IMR-90 (cell line): ENCODE results near the gene ADARB2. TPM values are rescaled to one million over a fixed set of nuclear protein-coding genes. Genes with fewer than 3 reads are reported as not detected.

ENCODE experiments used
- ATAC-seq: fragments of 200-7000 bp; cut with Tn5 transposase; 2 replicates; pipeline ENCODE4 v1.9.1; 2020; ENCODE audit warnings: low read depth, mild to moderate bottlenecking, moderate library complexity
- BruUV-seq: library from RNA; stranded (reverse); fragments of 400-500 nt; replicated peaks from 2 replicates; lab custom pipeline; 2021; lab: Mats Ljungman, UMichigan
- CTCF ChIA-PET: fragments of 300-600 bp; formaldehyde crosslinking; extraction: SDS; loops from one replicate; lab custom pipeline; 2021; ENCODE audit warnings: antibody characterized with exemption; lab: Yijun Ruan, JAX
- POLR2A ChIA-PET: fragments of 300-600 bp; sonication (Branson Sonifier 250); formaldehyde crosslinking; loops from one replicate; lab custom pipeline; 2022; ENCODE audit warnings: antibody characterized with exemption; ENCODE audit not compliant: unreplicated experiment; lab: Charles Lee
- DNase-seq: peaks from one replicate; pipeline ENCODE4 v3.0.0; 2013
- H2AFZ ChIP-seq: replicated peaks from 2 replicates; pipeline ENCODE3; 2013; ENCODE audit warnings: low read length, mild to moderate bottlenecking; ENCODE audit not compliant: poor library complexity
- H2AK5ac ChIP-seq: 2 replicates; pipeline ENCODE4 v1.6.1; 2013; ENCODE audit warnings: low read depth, low read length, inconsistent platforms
- H2AK9ac ChIP-seq: replicated peaks from 2 replicates; pipeline ENCODE3; 2013; ENCODE audit warnings: mild to moderate bottlenecking, low read depth, low read length, moderate library complexity; ENCODE audit not compliant: poor library complexity
- H2BK120ac ChIP-seq: 2 replicates; pipeline ENCODE4 v1.6.1; 2013; ENCODE audit warnings: low read depth, low read length, inconsistent platforms
- H2BK15ac ChIP-seq: 3 replicates; pipeline ENCODE4 v1.6.1; 2013; ENCODE audit warnings: low read depth, low read length, inconsistent platforms
- H2BK20ac ChIP-seq: 2 replicates; pipeline ENCODE4 v1.6.1; 2013; ENCODE audit warnings: low read depth, mild to moderate bottlenecking, inconsistent platforms, low read length, moderate library complexity
- H2BK5ac ChIP-seq: 2 replicates; pipeline ENCODE4 v1.6.1; 2013; ENCODE audit warnings: mild to moderate bottlenecking, low read depth, low read length, inconsistent platforms; ENCODE audit not compliant: poor library complexity, severe bottlenecking
- H3K14ac ChIP-seq: replicated peaks from 2 replicates; pipeline ENCODE4 v1.6.1; 2013; ENCODE audit warnings: low read depth, low read length, inconsistent platforms
- H3K18ac ChIP-seq: 2 replicates; pipeline ENCODE4 v1.6.1; 2013; ENCODE audit warnings: low read depth, low read length, control low read depth
- H3K23ac ChIP-seq: 2 replicates; pipeline ENCODE4 v1.6.1; 2013; ENCODE audit warnings: low read depth, low read length, inconsistent platforms
- H3K27ac ChIP-seq: 2 replicates; pipeline ENCODE4 v1.5.1; 2013; ENCODE audit warnings: mild to moderate bottlenecking, control low read depth, low read length; ENCODE audit not compliant: insufficient read depth
- H3K27me3 ChIP-seq: 2 replicates; pipeline ENCODE4 v1.6.1; 2013; ENCODE audit warnings: low read length; ENCODE audit not compliant: control insufficient read depth, insufficient read depth
- H3K36me3 ChIP-seq: 2 replicates; pipeline ENCODE4 v1.6.1; 2013; ENCODE audit warnings: low read length, mixed read lengths; ENCODE audit not compliant: control insufficient read depth, insufficient read depth
- H3K4ac ChIP-seq: 2 replicates; pipeline ENCODE4 v1.6.1; 2013; ENCODE audit warnings: low read depth, low read length, inconsistent platforms
- H3K4me1 ChIP-seq: 2 replicates; pipeline ENCODE4 v1.6.1; 2013; ENCODE audit warnings: low read length, mixed read lengths; ENCODE audit not compliant: control insufficient read depth, insufficient read depth
- H3K4me2 ChIP-seq: 2 replicates; pipeline ENCODE4 v1.6.1; 2013; ENCODE audit warnings: low read depth, mild to moderate bottlenecking, control low read depth, low read length, moderate library complexity
- H3K4me3 ChIP-seq: 2 replicates; pipeline ENCODE4 v1.5.1; 2013; ENCODE audit warnings: low read depth, mild to moderate bottlenecking, control low read depth, low read length, moderate library complexity; ENCODE audit not compliant: insufficient read depth
- H3K56ac ChIP-seq: 2 replicates; pipeline ENCODE4 v1.6.1; 2013; ENCODE audit warnings: low read length, inconsistent platforms; ENCODE audit not compliant: insufficient read depth; ENCODE audit errors: extremely low read depth
- H3K79me1 ChIP-seq, 2 experiments: 2 replicates each; pipeline ENCODE4 v1.6.1; 2013; ENCODE audit warnings: low read length in 2 of 2, inconsistent platforms in 1 of 2, low read depth in 1 of 2
- H3K9ac ChIP-seq: 2 replicates; pipeline ENCODE4 v1.6.1; 2013; ENCODE audit warnings: low read depth, low read length, control low read depth
- H3K9me1 ChIP-seq: 2 replicates; pipeline ENCODE4 v1.6.1; 2013; ENCODE audit warnings: low read length, inconsistent platforms; ENCODE audit not compliant: insufficient read depth
- H3K9me3 ChIP-seq: 2 replicates; pipeline ENCODE4 v1.6.1; 2013; ENCODE audit warnings: low read length; ENCODE audit not compliant: control insufficient read depth, insufficient read depth
- H4K20me1 ChIP-seq: 2 replicates; pipeline ENCODE4 v1.6.1; 2013; ENCODE audit warnings: low read length, inconsistent platforms; ENCODE audit not compliant: insufficient read depth
- H4K5ac ChIP-seq: 2 replicates; pipeline ENCODE4 v1.6.1; 2013; ENCODE audit warnings: mild to moderate bottlenecking, low read depth, low read length, control low read depth
- H4K8ac ChIP-seq, 2 experiments: 2 replicates each; pipeline ENCODE4 v1.6.1; 2013; ENCODE audit warnings: low read depth in 2 of 2, low read length in 2 of 2, control low read depth in 1 of 2, inconsistent platforms in 1 of 2
- H4K91ac ChIP-seq: 2 replicates; pipeline ENCODE4 v1.6.1; 2013; ENCODE audit warnings: low read depth, low read length, inconsistent platforms; ENCODE audit not compliant: insufficient read depth
- ELK1 ChIP-seq: fragments of 150-350 bp; IDR thresholded peaks from 2 replicates; pipeline ENCODE4 v1.6.1; 2016; ENCODE audit warnings: low read depth, mild to moderate bottlenecking, low read length, moderate library complexity, borderline replicate concordance
- WGBS, 2 experiments: methylation state at CpG; one replicate each; pipeline versions ENCODE4 v1.1.5 to v1.1.7; 2013; ENCODE audit warnings: missing lambda C conversion rate in 2 of 2; ENCODE audit not compliant: insufficient read length in 1 of 2; ENCODE audit errors: extremely low coverage in 2 of 2; 5-methylcytosine and 5-hydroxymethylcytosine counted together
- dilution Hi-C: fragments of 300-500 bp; cut with HindIII; formaldehyde crosslinking; loops from one replicate; pipeline ENCODE4 v1.14.3; 2018; ENCODE audit warnings: low sequenced_read_pairs; ENCODE audit not compliant: unreplicated experiment
- in situ Hi-C: fragments of 300-500 bp; cut with MboI; formaldehyde crosslinking; loops from 3 replicates; pipeline ENCODE4 v1.14.3; 2019; ENCODE audit warnings: low sequenced_read_pairs, inconsistent platforms, mixed read lengths
- intact Hi-C: fragments of 100-400 bp; cut with micrococcal nuclease; formaldehyde crosslinking; loops from 2 replicates; pipeline ENCODE4 v1.10.0; 2022
- polyA plus RNA-seq, 3 experiments: library from polyadenylated mRNA; depleted of rRNA; stranded (reverse); fragments of >200 nt; gene quantifications; 2 replicates each; pipeline ENCODE4 v1.2.3, GENCODE V29; 2012; ENCODE audit warnings: low replicate concordance in 1 of 3
- total RNA-seq: library from RNA; depleted of rRNA; stranded (reverse); fragments of >200 nt; gene quantifications from 2 replicates; pipeline ENCODE4 v1.2.3, GENCODE V29; 2012

Gene ADARB2
- total and polyA plus RNA-seq, 2 of the 4 experiments (the other 2 are of a cell fraction): not detected

DNA sequence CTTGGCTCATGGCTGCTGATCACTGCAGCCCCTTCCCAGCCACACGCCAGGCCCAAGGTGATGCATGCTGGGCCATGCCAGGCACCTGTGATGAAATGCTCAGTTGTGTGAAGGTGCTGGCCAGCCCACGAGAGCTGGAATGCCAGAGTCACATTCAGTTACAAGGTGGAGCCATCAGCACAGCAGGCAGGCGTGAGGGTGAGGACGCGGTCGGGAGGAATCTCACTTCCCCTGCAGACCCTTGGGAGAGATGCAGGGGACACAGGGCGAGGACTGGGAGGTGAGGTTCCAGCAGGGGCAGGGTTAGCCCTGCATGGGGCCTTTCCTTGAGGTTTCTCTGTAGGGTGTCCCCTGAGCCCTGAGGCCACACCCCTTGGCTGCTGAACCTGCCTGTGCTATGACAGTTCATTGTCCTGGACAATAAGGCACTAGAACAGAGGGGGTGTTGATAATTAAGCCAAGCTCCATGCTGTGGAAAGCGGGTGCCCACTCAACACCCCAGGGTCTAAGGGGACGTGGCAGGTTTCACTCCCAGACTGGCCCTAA, 82.4 kb downstream of the ADARB2 start:
- Histone ChIP-seq H2BK120ac (no peak overlapping the region), H2BK15ac (no peak overlapping the region), H3K18ac (no peak overlapping the region), H3K36me3 (no peaks in the 10 kb centered on the region), H3K9me3 (peaks cover 43% of the 10 kb centered on the region), H3K4ac (no peak overlapping the region), H2AFZ (no peak overlapping the region), H4K5ac (no peak overlapping the region), H4K8ac (no peak overlapping the region), H2AK5ac (no peak overlapping the region), H2AK9ac (no peak overlapping the region), H2BK5ac (no peak overlapping the region), H3K23ac (no peak overlapping the region), H3K4me3 (no peak overlapping the region), H3K4me1 (no peaks in the 10 kb centered on the region), H3K79me1 (no peaks in the 10 kb centered on the region), H2BK20ac (no peak overlapping the region), H3K4me2 (no peak overlapping the region), H3K27me3 (no peaks in the 10 kb centered on the region), H4K20me1 (no peaks in the 10 kb centered on the region), H3K9me1 (no peaks in the 10 kb centered on the region), H3K56ac (no peak overlapping the region), H3K9ac (no peak overlapping the region), H3K27ac (no peak overlapping the region), H4K91ac (no peak overlapping the region), H3K14ac (no peak overlapping the region)
- no peak for ATAC-seq
- dilution Hi-C loops: no loop called here
- BruUV-seq: no TSS peak
- no peak for TF ChIP-seq ELK1
- WGBS, 2 experiments: no CpG with 5 or more reads among the region's 9 CpGs
- CTCF ChIA-PET: no interaction called here
- POLR2A ChIA-PET: no interaction called here
- DNase-seq: no peak
- intact Hi-C loops: no loop called here
- in situ Hi-C loops: no loop called here
